A673 (cell line): ENCODE results near the gene PAPSS1. TPM values are rescaled to one million over a fixed set of nuclear protein-coding genes. Genes with fewer than 3 reads are reported as not detected.

ENCODE experiments used
- Bru-seq: library from RNA; stranded (reverse); fragments of 400-500 nt; gene quantifications from one replicate; lab custom pipeline; 2021; lab: Mats Ljungman, UMichigan
- BruChase-seq, 2 experiments: library from RNA; stranded (reverse); fragments of 400-500 nt; gene quantifications; one replicate each; lab custom pipeline; 2021; lab: Mats Ljungman, UMichigan
- BruUV-seq: library from RNA; stranded (reverse); fragments of 400-500 nt; replicated peaks from 2 replicates; lab custom pipeline; 2021; lab: Mats Ljungman, UMichigan
- CTCF ChIA-PET: fragments of 300-600 bp; sonication (Branson Sonifier 250); formaldehyde crosslinking; loops from one replicate; lab custom pipeline; 2022; ENCODE audit warnings: antibody characterized with exemption; lab: Charles Lee
- POLR2A ChIA-PET: fragments of 300-600 bp; sonication (Branson Sonifier 250); formaldehyde crosslinking; loops from one replicate; lab custom pipeline; 2022; ENCODE audit warnings: antibody characterized with exemption; ENCODE audit not compliant: low non-redundant PET; lab: Charles Lee
- DNase-seq: peaks from one replicate; pipeline ENCODE4 v3.0.0-alpha.2; 2015; ENCODE audit warnings: low spot score
- H3K27ac ChIP-seq: fragments of 200-600 bp; sonication (generic); 2 replicates; pipeline ENCODE4 v1.5.1; 2016; ENCODE audit warnings: mixed run types, low read depth, mild to moderate bottlenecking, mixed read lengths, antibody characterized with exemption, low read length; ENCODE audit not compliant: poor library complexity, severe bottlenecking
- H3K27me3 ChIP-seq: fragments of 200-600 bp; sonication (generic); replicated peaks from 2 replicates; pipeline ENCODE4 v1.6.1; 2017; ENCODE audit warnings: mixed run types, low read depth, mild to moderate bottlenecking, mixed read lengths, antibody characterized with exemption, low read length; ENCODE audit not compliant: insufficient read depth, poor library complexity
- H3K36me3 ChIP-seq: fragments of 200-600 bp; sonication (generic); 2 replicates; pipeline ENCODE4 v1.6.1; 2016; ENCODE audit warnings: mixed run types, mild to moderate bottlenecking, mixed read lengths, antibody characterized with exemption, low read length; ENCODE audit not compliant: insufficient read depth, poor library complexity, severe bottlenecking
- H3K4me1 ChIP-seq: fragments of 200-600 bp; sonication (generic); 2 replicates; pipeline ENCODE4 v1.6.1; 2017; ENCODE audit warnings: mixed run types, mild to moderate bottlenecking, mixed read lengths, antibody characterized with exemption, low read length; ENCODE audit not compliant: insufficient read depth, poor library complexity, severe bottlenecking
- H3K4me3 ChIP-seq: fragments of 200-600 bp; sonication (generic); 2 replicates; pipeline ENCODE4 v1.5.1; 2016; ENCODE audit warnings: low read depth, mixed run types, mild to moderate bottlenecking, mixed read lengths, low read length; ENCODE audit not compliant: poor library complexity, severe bottlenecking
- H3K9me3 ChIP-seq: fragments of 200-600 bp; sonication (generic); 2 replicates; pipeline ENCODE4 v1.6.1; 2016; ENCODE audit warnings: mixed run types, low read depth, mild to moderate bottlenecking, mixed read lengths, antibody characterized with exemption, low read length; ENCODE audit not compliant: poor library complexity, severe bottlenecking
- EZH2 ChIP-seq: fragments of 200-600 bp; sonication (generic); IDR thresholded peaks from 2 replicates; pipeline ENCODE4 v1.6.1; 2017; ENCODE audit warnings: borderline replicate concordance, low read depth, mild to moderate bottlenecking, mixed read lengths, antibody characterized with exemption, low read length; ENCODE audit not compliant: poor library complexity, severe bottlenecking
- intact Hi-C: fragments of 100-400 bp; cut with micrococcal nuclease; formaldehyde crosslinking; loops from one replicate; pipeline ENCODE4 v1.10.0; 2022; ENCODE audit not compliant: unreplicated experiment
- long read RNA-seq: library from polyadenylated mRNA; stranded (forward); transcript quantifications from one replicate; pipeline ENCODE4 v2.0.0, GENCODE V29; 2022
- total RNA-seq: library from RNA; stranded (reverse); gene quantifications from 2 replicates; pipeline ENCODE4 v1.2.3, GENCODE V29; 2021
- TF ChIP-seq, protein P1 (sequence below): fragments of 300-800, 200-600 bp; sonication (generic); conservative IDR thresholded peaks from 2 replicates; pipeline ENCODE4 v1.5.1; 2017; ENCODE audit warnings: low read depth, mild to moderate bottlenecking, antibody characterized with exemption, low read length, moderate library complexity, mixed read lengths

Gene PAPSS1
- total RNA-seq = 143 and 150 TPM in 2 replicates
- percentile 91 among the genes with signal in this experiment for Bru-seq, nascent RNA
- BruChase-seq, experiment 1, labeled RNA remaining after a 2-hour chase = percentile 86 among the genes with signal in this experiment
- percentile 80 among the genes with signal in this experiment for BruChase-seq, experiment 2, labeled RNA remaining after a 6-hour chase
- long read RNA-seq, transcript PAPSS1-201 (12 exons, 2,731 nt) = major isoform, 282 of 331 reads
- long read RNA-seq, partial matches to known transcripts = 15 of 331 reads
- long read RNA-seq, other reads (novel, unspliced or antisense) = 34 of 331 reads

DNA sequence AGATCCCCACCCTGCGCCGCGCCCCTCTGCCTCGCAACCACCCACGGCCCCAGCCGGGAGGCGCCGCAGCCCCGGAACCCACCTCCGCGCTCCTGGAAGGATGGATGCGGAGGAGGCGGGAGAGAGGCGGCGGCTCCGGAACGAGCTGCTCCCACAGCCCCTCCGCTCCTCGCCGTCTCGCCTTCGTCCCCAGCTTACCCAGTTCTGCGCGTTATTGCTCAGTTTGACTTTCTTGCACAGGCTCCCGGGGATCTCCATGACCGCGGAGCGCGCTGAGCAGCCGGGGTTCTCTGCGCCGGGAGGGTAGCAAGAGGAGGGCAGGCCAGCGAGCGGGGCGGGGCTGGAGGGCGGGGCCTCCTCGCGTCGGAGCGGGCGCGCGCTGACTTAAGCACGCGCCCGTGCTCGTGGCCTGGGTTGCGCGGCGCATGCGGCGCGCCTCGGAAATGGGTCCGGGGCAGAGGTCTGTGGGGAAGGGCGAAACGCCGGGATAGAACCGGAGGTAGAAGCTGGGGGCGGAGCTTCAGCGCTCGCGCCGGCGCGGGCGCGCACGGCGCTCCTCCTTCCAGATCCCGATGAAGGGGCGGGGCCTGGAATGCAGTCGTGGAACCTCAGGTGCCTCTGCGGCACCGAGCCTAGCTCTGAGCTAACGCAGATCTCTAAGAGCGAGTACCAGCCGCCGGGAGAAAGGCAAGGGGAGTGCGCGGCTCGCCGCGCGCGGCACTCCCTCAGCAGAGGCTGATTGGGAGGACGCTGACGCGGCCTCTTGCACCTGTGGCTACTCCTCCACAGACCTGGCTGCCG lies at the start of gene PAPSS1:
PAPSS1 (minus strand) TSS at position 313 of the 801 bp plus-strand sequence; CDS start at position 258, 55 bp downstream.
- H3K36me3 ChIP-seq = no peaks in the 10 kb centered on the region
- peak within 1 kb of the TSS; percentile 73 for H3K27ac ChIP-seq
- DNase-seq = peak; percentile 98
- ChIA-PET POLR2A (interaction anchor here (0.7 to 0.9 kb wide), 2 partner anchors 10 to 370 kb away, joined by 3 read pairs; no protein-coding TSS in a partner anchor), CTCF (interaction anchor here (0.6 kb wide), 2 partner anchors 13 to 52 kb away, joined by 3 to 5 read pairs; no protein-coding TSS in a partner anchor)
- intact Hi-C loops = no loop called here
- peak within 1 kb of the TSS; percentile 67 for H3K4me3 ChIP-seq
- H3K9me3 ChIP-seq = no peaks in the 10 kb centered on the region
- peaks cover 36% of the 10 kb centered on the region for H3K4me1 ChIP-seq
- H3K27me3 ChIP-seq = no peaks in the 10 kb centered on the region
- TF ChIP-seq EZH2 = no peak
- TF ChIP-seq, protein P1, sequence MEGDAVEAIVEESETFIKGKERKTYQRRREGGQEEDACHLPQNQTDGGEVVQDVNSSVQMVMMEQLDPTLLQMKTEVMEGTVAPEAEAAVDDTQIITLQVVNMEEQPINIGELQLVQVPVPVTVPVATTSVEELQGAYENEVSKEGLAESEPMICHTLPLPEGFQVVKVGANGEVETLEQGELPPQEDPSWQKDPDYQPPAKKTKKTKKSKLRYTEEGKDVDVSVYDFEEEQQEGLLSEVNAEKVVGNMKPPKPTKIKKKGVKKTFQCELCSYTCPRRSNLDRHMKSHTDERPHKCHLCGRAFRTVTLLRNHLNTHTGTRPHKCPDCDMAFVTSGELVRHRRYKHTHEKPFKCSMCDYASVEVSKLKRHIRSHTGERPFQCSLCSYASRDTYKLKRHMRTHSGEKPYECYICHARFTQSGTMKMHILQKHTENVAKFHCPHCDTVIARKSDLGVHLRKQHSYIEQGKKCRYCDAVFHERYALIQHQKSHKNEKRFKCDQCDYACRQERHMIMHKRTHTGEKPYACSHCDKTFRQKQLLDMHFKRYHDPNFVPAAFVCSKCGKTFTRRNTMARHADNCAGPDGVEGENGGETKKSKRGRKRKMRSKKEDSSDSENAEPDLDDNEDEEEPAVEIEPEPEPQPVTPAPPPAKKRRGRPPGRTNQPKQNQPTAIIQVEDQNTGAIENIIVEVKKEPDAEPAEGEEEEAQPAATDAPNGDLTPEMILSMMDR = no peak
- BruUV-seq = no TSS peak

GRCh38 chr4:107760281-107760947 lies 40.4 kb upstream of the PAPSS1 start:
- Histone ChIP-seq H3K4me1 (no peaks in the 10 kb centered on the region), H3K27ac (no peak overlapping the region), H3K4me3 (no peak overlapping the region), H3K36me3 (no peaks in the 10 kb centered on the region), H3K27me3 (no peaks in the 10 kb centered on the region), H3K9me3 (no peaks in the 10 kb centered on the region)
- DNase-seq = no peak
- TF ChIP-seq EZH2 = no peak
- TF ChIP-seq, protein P1 = no peak
- POLR2A ChIA-PET = no interaction called here
- CTCF ChIA-PET = no interaction called here
- BruUV-seq = no TSS peak
- intact Hi-C loops = no loop called here

GRCh38 chr4:107757864-107758476 lies 37.9 kb upstream of the PAPSS1 start:
- TF ChIP-seq, protein P1 = peak; percentile 67; the same call in 1 of the 2 replicates
- no peak for TF ChIP-seq EZH2
- Histone ChIP-seq H3K27ac (no peak overlapping the region), H3K9me3 (no peaks in the 10 kb centered on the region), H3K4me1 (no peaks in the 10 kb centered on the region), H3K4me3 (no peak overlapping the region), H3K36me3 (no peaks in the 10 kb centered on the region), H3K27me3 (no peaks in the 10 kb centered on the region)
- ChIA-PET CTCF (no interaction called here), POLR2A (no interaction called here)
- BruUV-seq = no TSS peak
- DNase-seq = peak; percentile 60
- intact Hi-C loops = loop anchor here (1.0 kb wide), 1 partner anchor 155 kb away; no protein-coding TSS in a partner anchor
